GM23338 (cell line): Measurements from ENCODE around the gene AFAP1L1. TPM values are rescaled to one million over a fixed set of nuclear protein-coding genes. Genes with fewer than 3 reads are reported as not detected.

Experiments
- ATAC-seq: fragments of 200-7000 bp; cut with Tn5 transposase; 3 replicates; pipeline ENCODE4 v1.9.1; 2020
- DNase-seq: peaks from one replicate; pipeline ENCODE4 v3.0.0-alpha.2; 2015; ENCODE audit warnings: low spot score
- H2AFZ ChIP-seq: fragments of 200-600 bp; sonication (generic); 2 replicates; pipeline ENCODE4 v1.8.0; 2016; ENCODE audit warnings: antibody characterized with exemption, mild to moderate bottlenecking, moderate library complexity
- H3F3A ChIP-seq: fragments of 200-600 bp; sonication (generic); replicated peaks from 2 replicates; pipeline ENCODE4 v1.8.0; 2017; ENCODE audit warnings: antibody characterized with exemption, mixed run types, low read depth
- H3K27ac ChIP-seq: fragments of 200-600 bp; sonication (generic); 2 replicates; pipeline ENCODE4 v1.6.1; 2016; ENCODE audit warnings: low read depth
- H3K27me3 ChIP-seq: fragments of 200-600 bp; sonication (generic); 2 replicates; pipeline ENCODE4 v1.8.0; 2016; ENCODE audit warnings: mild to moderate bottlenecking, mixed run types, moderate library complexity; ENCODE audit not compliant: insufficient read depth
- H3K36me3 ChIP-seq: fragments of 200-600 bp; sonication (generic); 2 replicates; pipeline ENCODE4 v1.8.0; 2016; ENCODE audit warnings: mild to moderate bottlenecking; ENCODE audit not compliant: insufficient read depth
- H3K4me1 ChIP-seq: fragments of 200-600 bp; sonication (generic); 2 replicates; pipeline ENCODE4 v1.8.0; 2016; ENCODE audit warnings: mild to moderate bottlenecking, moderate library complexity; ENCODE audit not compliant: insufficient read depth
- H3K4me2 ChIP-seq: fragments of 200-600 bp; sonication (generic); 2 replicates; pipeline ENCODE4 v1.7.1; 2017; ENCODE audit warnings: mixed run types
- H3K4me3 ChIP-seq: fragments of 200-600 bp; sonication (generic); 2 replicates; pipeline ENCODE4 v1.6.1; 2016; ENCODE audit warnings: mixed run types
- H3K79me2 ChIP-seq: fragments of 200-600 bp; sonication (generic); replicated peaks from 2 replicates; pipeline ENCODE4 v1.8.0; 2017; ENCODE audit warnings: mild to moderate bottlenecking; ENCODE audit not compliant: insufficient read depth
- H3K9me2 ChIP-seq: fragments of 200-600 bp; sonication (generic); 2 replicates; pipeline ENCODE4 v1.8.0; 2017; ENCODE audit not compliant: insufficient read depth
- H4K20me1 ChIP-seq: fragments of 200-600 bp; sonication (generic); replicated peaks from 2 replicates; pipeline ENCODE4 v1.8.0; 2017; ENCODE audit warnings: mild to moderate bottlenecking; ENCODE audit not compliant: insufficient read depth
- H3K27ac Mint-ChIP-seq: 2 replicates; pipeline ENCODE4 v1.8.0; 2020; ENCODE audit warnings: inconsistent platforms, mild to moderate bottlenecking, moderate library complexity, mixed read lengths
- H3K27me3 Mint-ChIP-seq: 3 replicates; pipeline ENCODE4 v1.8.0; 2022; ENCODE audit warnings: low read depth, mild to moderate bottlenecking, moderate library complexity, mixed read lengths, inconsistent platforms; ENCODE audit not compliant: insufficient read depth, poor library complexity
- H3K36me3 Mint-ChIP-seq: 3 replicates; pipeline ENCODE4 v1.8.0; 2021; ENCODE audit warnings: low read depth, mild to moderate bottlenecking, inconsistent platforms, moderate library complexity, mixed read lengths
- H3K4me1 Mint-ChIP-seq: 3 replicates; pipeline ENCODE4 v1.8.0; 2020; ENCODE audit warnings: mild to moderate bottlenecking, inconsistent platforms, mixed read lengths
- H3K4me3 Mint-ChIP-seq: 3 replicates; pipeline ENCODE4 v1.8.0; 2021; ENCODE audit warnings: moderate library complexity, mild to moderate bottlenecking, inconsistent platforms, mixed read lengths
- H3K9me3 Mint-ChIP-seq: 3 replicates; pipeline ENCODE4 v1.8.0; 2020; ENCODE audit warnings: moderate library complexity, mild to moderate bottlenecking, inconsistent platforms, mixed read lengths
- CTCF ChIP-seq, 2 experiments: fragments of 200-600 bp in 1 of 2; sonication (generic) in 1 of 2; conservative IDR thresholded peaks; 2 replicates each; pipeline versions ENCODE4 v1.5.1 to v1.6.1; 2016 to 2017; ENCODE audit warnings: antibody characterized with exemption in 2 of 2, low read depth in 2 of 2, mild to moderate bottlenecking in 2 of 2, moderate library complexity in 1 of 2
- NANOG ChIP-seq: IDR thresholded peaks from 2 replicates; pipeline ENCODE4 v1.6.1; 2016; ENCODE audit warnings: antibody characterized with exemption, borderline replicate concordance
- POLR2AphosphoS5 ChIP-seq: IDR thresholded peaks from 2 replicates; pipeline ENCODE4 v1.6.1; 2016; ENCODE audit warnings: antibody characterized with exemption, low read depth
- STAT1 ChIP-seq: IDR thresholded peaks from one replicate; pipeline ENCODE4 v1.6.1; 2016; ENCODE audit warnings: antibody characterized with exemption; ENCODE audit not compliant: unreplicated experiment
- ZNF114 ChIP-seq: fragments of 250-450 bp; sonication (Bioruptor Pico); IDR thresholded peaks from 2 replicates; pipeline ENCODE4 v1.5.0; 2020; ENCODE audit warnings: mild to moderate bottlenecking, moderate library complexity
- ZNF331 ChIP-seq: fragments of 250-450 bp; sonication (Bioruptor Pico); IDR thresholded peaks from 2 replicates; pipeline ENCODE4 v1.5.0; 2020; ENCODE audit warnings: low read depth, mild to moderate bottlenecking, moderate library complexity
- ZNF462 ChIP-seq: fragments of 250-450 bp; sonication (Bioruptor Pico); IDR thresholded peaks from 2 replicates; pipeline ENCODE4 v1.5.0; 2020; ENCODE audit warnings: mild to moderate bottlenecking, moderate library complexity
- polyA plus RNA-seq: library from polyadenylated mRNA; unstranded; fragments of >200 nt; fragmentation: Nextera tagmentation; extraction: Ambion mirVana; gene quantifications from 2 replicates; pipeline ENCODE4 v1.2.1, GENCODE V29; 2016
- total RNA-seq: library from RNA; depleted of rRNA; stranded (reverse); fragments of >200 nt; shearing (Covaris generic); gene quantifications from 2 replicates; pipeline ENCODE4 v1.2.3, GENCODE V29; 2014

AFAP1L1 gene
- total and polyA plus RNA-seq, 2 experiments from 2014 or later = 3.2 to 5.7 TPM

DNA sequence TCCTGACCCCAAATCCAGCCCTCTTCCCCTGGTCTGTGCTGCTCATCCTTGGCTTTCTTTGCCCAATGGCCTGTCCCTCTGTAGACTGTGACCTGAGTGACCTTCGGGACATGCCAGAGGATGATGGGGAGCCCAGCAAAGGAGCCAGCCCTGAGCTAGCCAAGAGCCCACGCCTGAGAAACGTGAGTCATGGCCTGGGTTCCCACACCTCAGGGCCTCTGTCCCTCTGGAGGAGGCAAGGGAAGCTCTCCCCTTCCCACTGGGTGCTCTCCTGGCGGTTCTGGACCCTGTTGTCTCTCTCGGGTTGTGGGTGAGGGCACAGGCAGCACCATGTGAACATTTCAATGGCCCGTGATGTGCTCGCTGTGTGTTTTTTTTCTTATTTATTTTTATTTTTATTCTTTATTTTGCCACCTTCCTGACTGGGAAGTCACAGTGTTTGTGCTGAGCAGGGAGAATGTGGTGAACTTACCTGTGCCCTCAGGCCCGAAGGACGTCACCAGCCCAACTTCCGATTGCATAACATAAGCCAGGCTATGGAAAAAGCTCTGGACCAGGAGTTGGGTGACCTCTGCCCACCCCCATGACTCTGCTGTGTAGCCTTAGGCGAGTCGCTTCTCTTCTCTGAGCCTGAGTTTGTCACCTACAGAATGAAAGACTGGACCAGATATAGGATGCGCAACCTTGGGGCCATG lies 29.5 kb downstream of the AFAP1L1 start (continued):
- no peak for TF ChIP-seq ZNF462 (CRISPR knock-in tag)
- TF ChIP-seq STAT1 = no peak
- TF ChIP-seq NANOG = no peak
- TF ChIP-seq ZNF331 (CRISPR knock-in tag) = no peak
- no peak for TF ChIP-seq POLR2AphosphoS5

DNA sequence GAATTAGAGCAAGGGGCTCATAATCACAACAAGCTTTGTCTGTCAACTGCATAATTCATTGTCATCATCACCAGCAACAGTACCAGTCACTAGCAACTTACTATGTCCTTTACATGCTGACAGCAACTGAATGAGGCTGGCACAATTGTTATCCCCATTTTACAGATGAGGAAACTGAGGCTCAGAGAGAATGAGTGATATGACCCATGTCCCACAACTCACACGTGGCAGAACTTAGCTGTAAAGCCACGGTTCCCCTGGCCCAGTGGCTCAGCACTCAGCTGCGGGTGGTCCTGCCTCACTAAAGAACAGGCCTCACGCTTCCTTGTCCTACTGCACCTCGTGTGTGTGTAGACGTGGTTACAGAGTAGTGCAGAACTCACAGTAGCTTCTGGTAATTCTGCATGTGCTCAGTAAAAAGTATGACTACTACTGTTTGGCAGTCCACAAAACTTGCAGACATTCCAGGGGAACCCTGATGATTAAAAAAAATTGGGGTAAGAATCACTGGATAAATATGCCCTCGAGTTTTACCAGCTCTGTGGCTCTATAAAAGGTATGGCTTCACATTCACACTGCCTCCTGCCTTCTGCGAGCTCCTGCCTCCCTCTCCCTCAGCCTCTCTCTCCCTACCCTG lies 30.2 kb downstream of the AFAP1L1 start:
- Mint-ChIP-seq H3K27ac (no peak overlapping the region), H3K27me3 (peaks cover 2% of the 10 kb centered on the region), H3K9me3 (no peaks in the 10 kb centered on the region), H3K36me3 (no peaks in the 10 kb centered on the region), H3K4me3 (no peak overlapping the region), H3K4me1 (no peaks in the 10 kb centered on the region)
- Histone ChIP-seq H2AFZ (no peak overlapping the region), H3K9me2 (no peaks in the 10 kb centered on the region), H3F3A (no peaks in the 10 kb centered on the region), H3K79me2 (no peaks in the 10 kb centered on the region), H3K4me3 (no peak overlapping the region), H4K20me1 (no peaks in the 10 kb centered on the region), H3K27ac (no peak overlapping the region), H3K27me3 (no peaks in the 10 kb centered on the region), H3K36me3 (no peaks in the 10 kb centered on the region), H3K4me1 (no peaks in the 10 kb centered on the region), H3K4me2 (no peak overlapping the region)
- no peak for TF ChIP-seq POLR2AphosphoS5
- TF ChIP-seq ZNF114 = no peak
- TF ChIP-seq ZNF331 (CRISPR knock-in tag) = no peak
- TF ChIP-seq NANOG = no peak
- TF ChIP-seq CTCF (conservative IDR thresholded peaks at IDR 0.05; ENCODE audit: low read depth in 2 of 2) = no peak
- ATAC-seq = no peak
- no peak for DNase-seq
